ENCODE data around the gene ZNF823.
A peak's percentile ranks its signal among the peaks of the same experiment; 100 is the strongest.
"Not testable (repeated sequence)": the region's sequence is repeated elsewhere in the genome, so short reads cannot be mapped to it uniquely, and the experiment has no call there.

ZNF823 gene

GRCh38 chr19:11738746-11739620, at the start of gene ZNF823:
ZNF823 (minus strand) TSS chr19:11738946; CDS start chr19:11738819, 127 bp downstream.
- peak; percentile 91 to 95 for DNase-seq (ENCODE audit: low read depth in 2 of 2)

- no peak for DNase-seq (ENCODE audit: low read depth in 2 of 2)
Observed at GRCh38 chr19:11787536-11787935, 48.8 kb upstream of the ZNF823 start.

GRCh38 chr19:11784356-11784755, 45.6 kb upstream of the ZNF823 start:
- DNase-seq (ENCODE audit: low read depth in 2 of 2): no peak

GRCh38 chr19:11783767-11784166, 45.0 kb upstream of the ZNF823 start:
- DNase-seq (ENCODE audit: low read depth in 2 of 2): no peak

GRCh38 chr19:11781295-11782057, 42.7 kb upstream of the ZNF823 start:
- no peak for DNase-seq (ENCODE audit: low read depth in 2 of 2)

- DNase-seq (ENCODE audit: low read depth in 2 of 2): no peak
Observed at GRCh38 chr19:11780431-11781020, 41.8 kb upstream of the ZNF823 start.

GRCh38 chr19:11776669-11777068, 37.9 kb upstream of the ZNF823 start:
- DNase-seq (ENCODE audit: low read depth in 2 of 2): not testable (repeated sequence)

- DNase-seq (ENCODE audit: low read depth in 2 of 2): not testable (repeated sequence)
Observed at GRCh38 chr19:11771520-11771919, 32.8 kb upstream of the ZNF823 start.

GRCh38 chr19:11769995-11770394, 31.2 kb upstream of the ZNF823 start:
- DNase-seq (ENCODE audit: low read depth in 2 of 2): no peak

GRCh38 chr19:11767633-11768133, 28.9 kb upstream of the ZNF823 start:
- DNase-seq (ENCODE audit: low read depth in 2 of 2): no peak

- peak; percentile 87 to 89 for DNase-seq (ENCODE audit: low read depth in 2 of 2)
Observed at GRCh38 chr19:11766597-11767591, 28.1 kb upstream of the ZNF823 start, which contains the start of gene ZNF441. ZNF441 (plus strand) TSS chr19:11767000; CDS start chr19:11767194, 194 bp downstream.

- DNase-seq (ENCODE audit: low read depth in 2 of 2): no peak
Observed at GRCh38 chr19:11763611-11764010, 24.9 kb upstream of the ZNF823 start.

GRCh38 chr19:11763117-11763516, 24.4 kb upstream of the ZNF823 start:
- no peak for DNase-seq (ENCODE audit: low read depth in 2 of 2)

GRCh38 chr19:11759805-11760204, 21.1 kb upstream of the ZNF823 start:
- no peak for DNase-seq (ENCODE audit: low read depth in 2 of 2)

- no peak for DNase-seq (ENCODE audit: low read depth in 2 of 2)
Observed at GRCh38 chr19:11756965-11757364, 18.2 kb upstream of the ZNF823 start.

GRCh38 chr19:11754663-11755062, 15.9 kb upstream of the ZNF823 start:
- no peak for DNase-seq (ENCODE audit: low read depth in 2 of 2)

GRCh38 chr19:11752244-11752736, 13.5 kb upstream of the ZNF823 start:
- DNase-seq (ENCODE audit: low read depth in 2 of 2): no peak

GRCh38 chr19:11749751-11750150, 11.0 kb upstream of the ZNF823 start:
- no peak for DNase-seq (ENCODE audit: low read depth in 2 of 2)

- DNase-seq (ENCODE audit: low read depth in 2 of 2): no peak
Observed at GRCh38 chr19:11747277-11747676, 8.5 kb upstream of the ZNF823 start.

- DNase-seq (ENCODE audit: low read depth in 2 of 2): no peak
Observed at GRCh38 chr19:11745869-11746268, 7.1 kb upstream of the ZNF823 start.

Data from stimulated activated CD8-positive, alpha-beta memory T cell treated with anti-CD3 and anti-CD28 coated beads, Interleukin-15, amount 100 ng/mL, for 48 hours (primary cell).